GM19455 (cell line): ENCODE measurements around the gene PTGR1.

Experiments
- ATAC-seq: cut with Tn5 transposase; IDR thresholded peaks from one replicate; pipeline ENCODE4 v1.9.1; 2021; ENCODE audit not compliant: unreplicated experiment

Gene PTGR1

GRCh38 chr9:111548623-111549022 is 50.8 kb downstream of the PTGR1 start:
- no peak for ATAC-seq

GRCh38 chr9:111542497-111543254 is 56.8 kb downstream of the PTGR1 start:
- ATAC-seq: no peak

GRCh38 chr9:111533099-111533790 is 66.2 kb downstream of the PTGR1 start:
- ATAC-seq: no peak

GRCh38 chr9:111531716-111532115 is 67.7 kb downstream of the PTGR1 start:
- no peak for ATAC-seq

GRCh38 chr9:111529787-111530186 is 69.7 kb downstream of the PTGR1 start:
- ATAC-seq: no peak

GRCh38 chr9:111527347-111527746 is 72.1 kb downstream of the PTGR1 start:
- no peak for ATAC-seq

- peak; percentile 68 for ATAC-seq
These were observed 74.1 kb downstream of the PTGR1 start, which contains the start of gene ZNF483 for GRCh38 chr9:111525056-111525977. Gene ZNF483, plus strand, starts transcription at chr9:111525179. Its CDS starts 2,217 bp downstream, at chr9:111527396.

GRCh38 chr9:111524731-111525055 is 74.8 kb downstream of the PTGR1 start:
- ATAC-seq: no peak

- peak; percentile 63 for ATAC-seq
These were observed 83.4 kb downstream of the PTGR1 start for GRCh38 chr9:111516061-111516465.

GRCh38 chr9:111514967-111515366 is 84.5 kb downstream of the PTGR1 start:
- no peak for ATAC-seq
